Tibial artery (tissue), 4 donors: ENCODE data around the gene FCHSD2.
"Not testable (repeated sequence)": the region's sequence is repeated elsewhere in the genome, so short reads cannot be mapped to it uniquely, and the experiment has no call there.

ENCODE experiments used
- DNase-seq, 2 donors: peaks; one replicate each; pipeline ENCODE4 v3.0.0-alpha.2; 2019
- H3K27ac ChIP-seq, 2 donors: fragments of 200-600 bp; sonication (generic) in 1 of 2; 1 replicate in 1 of 2; 2 replicates in 1 of 2; pipeline ENCODE4 v1.5.1; 2018 to 2019; ENCODE audit warnings: mild to moderate bottlenecking in 1 of 2
- H3K27me3 ChIP-seq, 2 donors: fragments of 200-600 bp; sonication (generic) in 1 of 2; one replicate each; pipeline versions ENCODE4 v1.5.1 to v1.6.0; 2016 to 2019
- H3K36me3 ChIP-seq, 3 donors: fragments of 200-600 bp; sonication (generic) in 2 of 3; one replicate each; pipeline ENCODE4 v1.5.1; 2016 to 2019; ENCODE audit warnings: mild to moderate bottlenecking in 2 of 3
- H3K4me1 ChIP-seq, 4 donors: fragments of 200-600 bp; sonication (generic) in 2 of 4; 1 replicate in 3 of 4; 2 replicates in 1 of 4; pipeline ENCODE4 v1.5.1; 2016 to 2019
- H3K4me3 ChIP-seq, 2 donors: fragments of 200-600 bp; sonication (generic) in 1 of 2; 1 replicate in 1 of 2; 2 replicates in 1 of 2; pipeline ENCODE4 v1.5.1; 2018 to 2019; ENCODE audit warnings: mild to moderate bottlenecking in 2 of 2
- H3K9me3 ChIP-seq, 3 donors: fragments of 200-600 bp; sonication (generic) in 1 of 3; one replicate each; pipeline ENCODE4 v1.5.1; 2016 to 2019
- CTCF ChIP-seq, 2 experiments: fragments of 200-600 bp in 1 of 2; fragments of 450-650 bp in 1 of 2; IDR thresholded peaks; one replicate each; pipeline ENCODE4 v1.5.1; 2017 to 2019; ENCODE audit warnings: antibody characterized with exemption in 2 of 2, mild to moderate bottlenecking in 1 of 2, moderate library complexity in 1 of 2
- intact Hi-C: fragments of 100-400 bp; cut with DNase I; formaldehyde crosslinking; loops from one replicate; pipeline ENCODE4 v1.15.0; 2023; ENCODE audit warnings: low total_unique reads

Gene FCHSD2

GRCh38 chr11:72808331-72808798 is 333.8 kb downstream of the FCHSD2 start:
- Histone ChIP-seq H3K9me3 (no peaks in the 10 kb centered on the region), H3K36me3 (peaks cover 0 to 7% (median 4%) of the 10 kb centered on the region in 3 donors), H3K27ac (no peak overlapping the region), H3K4me1 (peaks cover 0 to 24% (median 14%) of the 10 kb centered on the region in 4 donors), H3K27me3 (no peaks in the 10 kb centered on the region), H3K4me3 (no peak overlapping the region)
- TF ChIP-seq CTCF (IDR thresholded peaks at IDR 0.05), result no peak
- DNase-seq, result no peak
- intact Hi-C loops, result no loop called here

- H3K9me3 ChIP-seq, result no peaks in the 10 kb centered on the region
- no peak overlapping the region for H3K4me3 ChIP-seq
- H3K27me3 ChIP-seq, result no peaks in the 10 kb centered on the region
- no peak overlapping the region for H3K27ac ChIP-seq
- H3K36me3 ChIP-seq, result peaks cover 0 to 7% (median 4%) of the 10 kb centered on the region in 3 donors
- peaks cover 0 to 19% (median 9%) of the 10 kb centered on the region in 4 donors for H3K4me1 ChIP-seq
- no peak for TF ChIP-seq CTCF (IDR thresholded peaks at IDR 0.05)
- no peak for DNase-seq
- intact Hi-C loops, result no loop called here
Observed at GRCh38 chr11:72807792-72808191, 334.3 kb downstream of the FCHSD2 start.

- Histone ChIP-seq H3K27ac (no peak overlapping the region), H3K4me1 (peaks cover 0 to 13% (median 3%) of the 10 kb centered on the region in 4 donors), H3K9me3 (no peaks in the 10 kb centered on the region), H3K4me3 (no peak overlapping the region), H3K27me3 (no peaks in the 10 kb centered on the region), H3K36me3 (peaks cover 0 to 7% (median 4%) of the 10 kb centered on the region in 3 donors)
- no peak for DNase-seq
- intact Hi-C loops, result no loop called here
- no peak for TF ChIP-seq CTCF (IDR thresholded peaks at IDR 0.05)
Observed at GRCh38 chr11:72807021-72807693, 335.0 kb downstream of the FCHSD2 start.

- H3K36me3 ChIP-seq, H3K4me1 ChIP-seq, H3K9me3 ChIP-seq, DNase-seq, H3K27ac ChIP-seq, intact Hi-C loops, H3K27me3 ChIP-seq, H3K4me3 ChIP-seq: not testable (repeated sequence)
Observed at GRCh38 chr11:72806378-72806777, 335.7 kb downstream of the FCHSD2 start.

GRCh38 chr11:72805216-72805615 is 336.9 kb downstream of the FCHSD2 start:
- intact Hi-C loops, result no loop called here
- H3K4me3 ChIP-seq, result no peak overlapping the region
- DNase-seq, result no peak
- TF ChIP-seq CTCF (IDR thresholded peaks at IDR 0.05), result no peak
- H3K4me1 ChIP-seq, result no peaks in the 10 kb centered on the region
- peaks cover 0 to 7% (median 4%) of the 10 kb centered on the region in 3 donors for H3K36me3 ChIP-seq
- no peak overlapping the region for H3K27ac ChIP-seq
- no peaks in the 10 kb centered on the region for H3K27me3 ChIP-seq
- H3K9me3 ChIP-seq, result no peaks in the 10 kb centered on the region

GRCh38 chr11:72802822-72803221 is 339.3 kb downstream of the FCHSD2 start:
- TF ChIP-seq CTCF (IDR thresholded peaks at IDR 0.05), result no peak
- intact Hi-C loops, result no loop called here
- no peak overlapping the region for H3K4me3 ChIP-seq

More at GRCh38 chr11:72802822-72803221, 339.3 kb downstream of the FCHSD2 start:
- no peaks in the 10 kb centered on the region for H3K36me3 ChIP-seq
- no peaks in the 10 kb centered on the region for H3K4me1 ChIP-seq
- no peaks in the 10 kb centered on the region for H3K27me3 ChIP-seq
- no peak overlapping the region for H3K27ac ChIP-seq
- DNase-seq, result no peak
- H3K9me3 ChIP-seq, result no peaks in the 10 kb centered on the region
